ENCODE data around the gene FAM89B.

The FAM89B gene

GRCh38 chr11:65569973-65570918 is 2.1 kb upstream of the FAM89B start, which contains the start of gene ZNRD2:
Gene ZNRD2, plus strand, starts transcription at chr11:65570477. Its CDS starts 15 bp downstream, at chr11:65570492.
- peak within 1 kb of the TSS; percentile 54; the same call in 1 of the 2 replicates for H3K27ac ChIP-seq (ENCODE audit: low read depth, low read length)
- no peaks in the 10 kb centered on the region for H3K9me3 ChIP-seq (ENCODE audit: control insufficient read depth, insufficient read depth, low read depth, low read length)
- H3K4me1 ChIP-seq (ENCODE audit: control insufficient read depth, insufficient read depth, low read length) = peaks cover 34% of the 10 kb centered on the region
- H3K9ac ChIP-seq (ENCODE audit: low read length) = peak within 1 kb of the TSS; percentile 76
- H3K36me3 ChIP-seq (ENCODE audit: control insufficient read depth, insufficient read depth, low read length) = no peaks in the 10 kb centered on the region
- peaks cover 7% of the 10 kb centered on the region for H3K27me3 ChIP-seq (ENCODE audit: control insufficient read depth, insufficient read depth, low read length)
- peak within 1 kb of the TSS; percentile 91 for H3K4me3 ChIP-seq (ENCODE audit: low read depth, low read length)

GRCh38 chr11:65571420-65571819 is 918 bp upstream of the FAM89B start:
- peak overlapping the region; percentile 91 for H3K4me3 ChIP-seq (ENCODE audit: low read depth, low read length)
- H3K27me3 ChIP-seq (ENCODE audit: control insufficient read depth, insufficient read depth, low read length) = peaks cover 17% of the 10 kb centered on the region
- H3K36me3 ChIP-seq (ENCODE audit: control insufficient read depth, insufficient read depth, low read length) = no peaks in the 10 kb centered on the region
- H3K4me1 ChIP-seq (ENCODE audit: control insufficient read depth, insufficient read depth, low read length) = peaks cover 35% of the 10 kb centered on the region
- no peak overlapping the region for H3K9ac ChIP-seq (ENCODE audit: low read length)
- H3K9me3 ChIP-seq (ENCODE audit: control insufficient read depth, insufficient read depth, low read depth, low read length) = no peaks in the 10 kb centered on the region
- H3K27ac ChIP-seq (ENCODE audit: low read depth, low read length) = no peak overlapping the region

DNA sequence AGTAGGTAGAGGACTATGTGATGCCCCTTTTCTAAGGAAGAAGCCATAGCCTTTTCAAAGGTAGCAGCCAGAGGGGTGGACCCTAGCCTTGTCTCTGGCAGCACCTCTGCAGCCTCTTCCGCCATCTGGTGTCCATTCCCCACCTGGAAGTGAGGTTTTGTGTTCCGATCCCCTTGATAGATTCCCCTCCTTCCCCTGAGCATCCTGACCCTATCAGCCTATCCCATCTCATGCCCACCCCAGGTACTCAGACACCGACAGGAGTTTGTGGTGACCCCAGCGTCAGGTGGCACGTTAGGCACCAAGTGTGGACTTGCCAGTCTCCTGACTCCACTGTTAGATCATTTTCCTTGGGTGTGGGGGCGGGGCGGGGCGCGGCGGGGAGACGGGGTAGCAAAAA is 398 bp upstream of the FAM89B start:
- peaks cover 22% of the 10 kb centered on the region for H3K27me3 ChIP-seq (ENCODE audit: control insufficient read depth, insufficient read depth, low read length)
- peaks cover 37% of the 10 kb centered on the region for H3K4me1 ChIP-seq (ENCODE audit: control insufficient read depth, insufficient read depth, low read length)
- no peaks in the 10 kb centered on the region for H3K9me3 ChIP-seq (ENCODE audit: control insufficient read depth, insufficient read depth, low read depth, low read length)
- peak overlapping the region; percentile 91 for H3K4me3 ChIP-seq (ENCODE audit: low read depth, low read length)
- H3K36me3 ChIP-seq (ENCODE audit: control insufficient read depth, insufficient read depth, low read length) = no peaks in the 10 kb centered on the region
- H3K27ac ChIP-seq (ENCODE audit: low read depth, low read length) = no peak overlapping the region
- no peak overlapping the region for H3K9ac ChIP-seq (ENCODE audit: low read length)

- Histone ChIP-seq H3K27ac (ENCODE audit: low read depth, low read length) (no peak overlapping the region), H3K4me3 (ENCODE audit: low read depth, low read length) (peak overlapping the region; percentile 91; the same call in 1 of the 2 replicates), H3K36me3 (ENCODE audit: control insufficient read depth, insufficient read depth, low read length) (no peaks in the 10 kb centered on the region), H3K9me3 (ENCODE audit: control insufficient read depth, insufficient read depth, low read depth, low read length) (no peaks in the 10 kb centered on the region), H3K9ac (ENCODE audit: low read length) (no peak overlapping the region), H3K27me3 (ENCODE audit: control insufficient read depth, insufficient read depth, low read length) (peaks cover 38% of the 10 kb centered on the region), H3K4me1 (ENCODE audit: control insufficient read depth, insufficient read depth, low read length) (peaks cover 40% of the 10 kb centered on the region)
Observed at GRCh38 chr11:65573391-65574079, 1.2 kb downstream of the FAM89B start.

DNA sequence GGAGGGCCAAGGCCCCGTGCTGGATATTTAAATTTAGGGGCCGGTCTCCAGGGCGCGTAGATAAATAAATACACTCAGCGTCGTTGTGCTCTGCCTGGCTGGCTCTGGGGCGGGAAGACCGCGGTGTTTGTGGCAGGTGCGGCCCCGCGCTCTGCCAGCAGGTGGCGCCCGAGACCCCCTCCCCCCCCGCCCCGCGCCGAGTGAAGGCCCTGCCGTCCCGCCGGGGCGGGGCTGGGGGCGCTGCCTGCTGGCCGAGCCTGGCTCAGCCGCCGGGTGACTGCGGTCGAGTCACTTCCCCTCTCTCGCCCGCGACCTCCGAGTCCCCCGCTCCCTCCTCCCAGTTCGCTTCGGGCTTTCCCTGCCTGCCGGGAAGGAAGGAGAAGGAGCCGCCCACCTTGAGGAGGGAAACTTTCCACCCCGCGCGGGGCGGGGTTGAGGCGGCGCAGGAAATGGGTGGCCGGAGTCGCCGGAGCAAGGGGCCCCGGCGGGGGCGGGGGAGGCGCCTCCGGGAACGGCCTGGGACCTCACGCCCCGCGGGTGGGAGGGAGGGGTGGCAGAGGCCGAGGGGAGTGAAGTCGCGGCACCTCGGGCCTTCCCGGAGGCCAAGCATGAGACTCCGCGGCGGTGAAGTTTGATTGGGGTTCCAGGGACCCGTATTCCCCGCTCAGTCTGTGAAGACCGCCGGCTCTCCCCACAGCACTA is 1.9 kb downstream of the FAM89B start:
- H3K4me3 ChIP-seq (ENCODE audit: low read depth, low read length) = peak overlapping the region; percentile 66
- H3K36me3 ChIP-seq (ENCODE audit: control insufficient read depth, insufficient read depth, low read length) = no peaks in the 10 kb centered on the region
- H3K27ac ChIP-seq (ENCODE audit: low read depth, low read length) = no peak overlapping the region
- peak overlapping the region; percentile 16 for H3K9ac ChIP-seq (ENCODE audit: low read length)
- H3K9me3 ChIP-seq (ENCODE audit: control insufficient read depth, insufficient read depth, low read depth, low read length) = no peaks in the 10 kb centered on the region
- peaks cover 35% of the 10 kb centered on the region for H3K4me1 ChIP-seq (ENCODE audit: control insufficient read depth, insufficient read depth, low read length)
- peaks cover 43% of the 10 kb centered on the region for H3K27me3 ChIP-seq (ENCODE audit: control insufficient read depth, insufficient read depth, low read length)

GRCh38 chr11:65574811-65575567 is 2.7 kb downstream of the FAM89B start:
- H3K9me3 ChIP-seq (ENCODE audit: control insufficient read depth, insufficient read depth, low read depth, low read length) = no peaks in the 10 kb centered on the region
- H3K27me3 ChIP-seq (ENCODE audit: control insufficient read depth, insufficient read depth, low read length) = peaks cover 43% of the 10 kb centered on the region
- no peak overlapping the region for H3K27ac ChIP-seq (ENCODE audit: low read depth, low read length)
- H3K4me3 ChIP-seq (ENCODE audit: low read depth, low read length) = peak overlapping the region; percentile 66
- peaks cover 34% of the 10 kb centered on the region for H3K4me1 ChIP-seq (ENCODE audit: control insufficient read depth, insufficient read depth, low read length)
- H3K9ac ChIP-seq (ENCODE audit: low read length) = peak overlapping the region; percentile 16
- H3K36me3 ChIP-seq (ENCODE audit: control insufficient read depth, insufficient read depth, low read length) = no peaks in the 10 kb centered on the region

GRCh38 chr11:65575568-65576231 is 3.4 kb downstream of the FAM89B start, which contains the start of gene EHBP1L1:
Gene EHBP1L1, plus strand, starts transcription at chr11:65576053. Its CDS starts 250 bp downstream, at chr11:65576303.
- Histone ChIP-seq H3K27ac (ENCODE audit: low read depth, low read length) (no peak within 1 kb of the TSS), H3K4me1 (ENCODE audit: control insufficient read depth, insufficient read depth, low read length) (peaks cover 34% of the 10 kb centered on the region), H3K9me3 (ENCODE audit: control insufficient read depth, insufficient read depth, low read depth, low read length) (no peaks in the 10 kb centered on the region), H3K4me3 (ENCODE audit: low read depth, low read length) (peak within 1 kb of the TSS; percentile 66), H3K36me3 (ENCODE audit: control insufficient read depth, insufficient read depth, low read length) (no peaks in the 10 kb centered on the region), H3K27me3 (ENCODE audit: control insufficient read depth, insufficient read depth, low read length) (peaks cover 43% of the 10 kb centered on the region), H3K9ac (ENCODE audit: low read length) (peak within 1 kb of the TSS; percentile 16)

GRCh38 chr11:65576232-65576866 is 4.0 kb downstream of the FAM89B start:
- Histone ChIP-seq H3K4me1 (ENCODE audit: control insufficient read depth, insufficient read depth, low read length) (peaks cover 29% of the 10 kb centered on the region), H3K4me3 (ENCODE audit: low read depth, low read length) (peak overlapping the region; percentile 52), H3K27me3 (ENCODE audit: control insufficient read depth, insufficient read depth, low read length) (peaks cover 43% of the 10 kb centered on the region), H3K9me3 (ENCODE audit: control insufficient read depth, insufficient read depth, low read depth, low read length) (no peaks in the 10 kb centered on the region), H3K36me3 (ENCODE audit: control insufficient read depth, insufficient read depth, low read length) (no peaks in the 10 kb centered on the region), H3K27ac (ENCODE audit: low read depth, low read length) (no peak overlapping the region), H3K9ac (ENCODE audit: low read length) (no peak overlapping the region)

- Histone ChIP-seq H3K36me3 (ENCODE audit: control insufficient read depth, insufficient read depth, low read length) (no peaks in the 10 kb centered on the region), H3K27ac (ENCODE audit: low read depth, low read length) (no peak overlapping the region), H3K4me1 (ENCODE audit: control insufficient read depth, insufficient read depth, low read length) (peaks cover 22% of the 10 kb centered on the region), H3K9me3 (ENCODE audit: control insufficient read depth, insufficient read depth, low read depth, low read length) (no peaks in the 10 kb centered on the region), H3K9ac (ENCODE audit: low read length) (no peak overlapping the region), H3K4me3 (ENCODE audit: low read depth, low read length) (peak overlapping the region; percentile 52; the same call in 1 of the 2 replicates), H3K27me3 (ENCODE audit: control insufficient read depth, insufficient read depth, low read length) (peaks cover 49% of the 10 kb centered on the region)
Observed at GRCh38 chr11:65576867-65577755, 4.8 kb downstream of the FAM89B start.

All from HUES6 (cell line).